Fibroblast of upper back skin (primary cell): ENCODE results near the gene COL4A1.
A peak's percentile ranks its signal among the peaks of the same experiment; 100 is the strongest.

Experiments
- DNase-seq: peaks from one replicate; pipeline ENCODE4 v3.0.0-alpha.2; 2013

COL4A1 gene

GRCh38 chr13:110306960-110307766 is at the start of gene COL4A1, which contains the start of gene COL4A2:
Gene COL4A1, minus strand, starts transcription at chr13:110307157. Its CDS starts 130 bp downstream, at chr13:110307027.
Gene COL4A2, plus strand, starts transcription at chr13:110307284. Its CDS starts 620 bp downstream, at chr13:110307904.
- DNase-seq, result peak; percentile 61

- DNase-seq, result no peak
Observed at GRCh38 chr13:110356362-110356761, 49.4 kb upstream of the COL4A1 start.

- DNase-seq, result no peak
Observed at GRCh38 chr13:110354715-110355473, 47.9 kb upstream of the COL4A1 start.

- no peak for DNase-seq
Observed at GRCh38 chr13:110354123-110354627, 47.2 kb upstream of the COL4A1 start.

- DNase-seq, result no peak
Observed at GRCh38 chr13:110353339-110353977, 46.5 kb upstream of the COL4A1 start.

DNA sequence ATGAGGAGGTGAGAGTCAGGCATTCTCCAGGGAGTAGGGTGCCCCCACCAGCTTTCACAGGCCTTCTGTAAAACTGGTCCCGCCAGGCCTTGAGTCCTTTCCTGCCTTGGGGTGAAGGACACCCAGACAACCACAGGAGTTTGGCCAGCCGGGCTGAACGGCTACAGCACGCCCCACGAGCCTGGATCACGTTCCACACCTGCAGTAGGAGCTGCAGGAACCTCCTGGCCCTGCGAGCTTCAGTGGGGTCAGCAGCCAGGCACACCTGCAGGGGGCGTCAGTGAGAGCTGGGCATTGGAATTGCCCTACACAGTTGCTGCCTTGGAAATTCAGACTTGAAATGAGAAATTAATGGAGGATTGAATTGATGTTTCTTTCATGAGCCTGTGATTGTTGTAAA is 45.8 kb upstream of the COL4A1 start:
- no peak for DNase-seq

GRCh38 chr13:110351636-110352420 is 44.9 kb upstream of the COL4A1 start:
- no peak for DNase-seq

DNA sequence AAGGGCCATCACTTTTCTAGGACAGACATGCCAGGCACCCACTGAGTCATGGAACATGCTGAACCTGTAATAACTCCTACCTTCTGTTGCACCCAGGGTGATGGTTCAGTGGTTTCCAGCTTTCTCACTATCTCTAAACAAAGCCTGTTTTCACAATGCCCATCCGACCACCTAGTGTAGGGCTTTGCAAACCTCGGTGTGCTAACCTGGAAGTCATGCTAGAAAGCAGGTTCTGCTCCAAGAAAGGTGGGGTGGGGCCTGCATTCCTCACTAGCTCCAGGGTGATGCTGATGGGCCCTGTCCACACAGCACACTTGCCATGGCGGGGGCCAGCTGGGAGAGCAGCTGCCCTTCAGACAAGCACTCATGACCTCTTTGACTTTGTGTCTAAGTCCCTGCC is 43.6 kb upstream of the COL4A1 start:
- DNase-seq, result no peak

DNA sequence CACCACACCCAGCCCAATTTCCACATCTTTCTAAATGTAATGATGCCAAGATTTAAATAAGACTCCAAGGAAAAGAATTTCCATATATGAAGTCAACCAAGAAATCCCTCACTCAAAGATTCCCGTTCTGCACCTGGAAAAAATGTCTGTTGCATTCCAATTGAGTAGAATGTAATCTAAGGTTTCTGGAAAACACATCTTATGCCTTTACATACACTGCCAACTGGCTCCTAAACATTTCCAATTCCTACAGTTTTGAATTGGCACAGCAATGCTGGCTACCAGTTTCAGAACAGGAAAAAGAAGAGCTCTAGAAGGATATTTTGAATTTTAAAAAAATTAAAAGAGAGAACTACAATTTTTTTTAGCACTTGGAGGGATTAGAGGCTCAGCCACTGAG is 43.1 kb upstream of the COL4A1 start:
- no peak for DNase-seq

GRCh38 chr13:110349239-110349638 is 42.3 kb upstream of the COL4A1 start:
- no peak for DNase-seq

GRCh38 chr13:110348309-110349105 is 41.5 kb upstream of the COL4A1 start:
- no peak for DNase-seq

DNA sequence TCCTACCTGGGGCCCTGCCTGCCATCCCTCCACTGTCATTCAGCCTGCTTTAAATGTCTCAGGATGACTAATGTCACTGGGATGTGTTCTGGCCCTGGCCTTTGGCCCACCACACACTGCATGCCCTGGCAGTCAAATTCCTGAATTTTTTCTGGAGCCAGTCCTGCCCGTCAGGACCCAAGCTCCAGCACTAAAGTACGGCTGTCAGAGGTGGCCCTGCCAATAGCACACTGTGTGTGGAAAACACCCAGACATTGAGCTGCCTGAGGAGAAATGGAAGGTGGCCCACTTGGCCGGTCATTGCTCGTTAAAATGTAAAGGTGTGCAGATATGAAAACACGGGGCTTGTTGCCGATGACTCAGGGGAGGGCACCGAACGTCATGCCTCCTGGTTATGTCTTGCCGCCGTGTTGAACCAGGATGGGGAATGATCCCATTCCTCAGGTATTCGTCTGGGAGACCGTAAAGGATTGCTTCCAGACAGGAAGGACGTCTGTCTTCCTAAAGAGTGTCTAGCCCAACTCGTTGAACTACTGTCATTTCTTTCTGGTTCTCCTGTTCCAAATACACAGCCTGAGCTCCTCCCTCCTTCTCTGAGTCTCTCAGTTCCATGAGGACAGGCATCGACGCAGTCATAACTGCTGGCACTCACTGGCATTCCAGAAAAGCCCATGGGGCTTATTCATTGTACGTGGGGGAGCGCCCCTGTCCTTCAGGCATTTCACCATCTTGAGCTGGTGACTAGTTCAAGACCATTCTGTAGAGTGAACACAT is 40.8 kb upstream of the COL4A1 start:
- peak; percentile 86 for DNase-seq

DNA sequence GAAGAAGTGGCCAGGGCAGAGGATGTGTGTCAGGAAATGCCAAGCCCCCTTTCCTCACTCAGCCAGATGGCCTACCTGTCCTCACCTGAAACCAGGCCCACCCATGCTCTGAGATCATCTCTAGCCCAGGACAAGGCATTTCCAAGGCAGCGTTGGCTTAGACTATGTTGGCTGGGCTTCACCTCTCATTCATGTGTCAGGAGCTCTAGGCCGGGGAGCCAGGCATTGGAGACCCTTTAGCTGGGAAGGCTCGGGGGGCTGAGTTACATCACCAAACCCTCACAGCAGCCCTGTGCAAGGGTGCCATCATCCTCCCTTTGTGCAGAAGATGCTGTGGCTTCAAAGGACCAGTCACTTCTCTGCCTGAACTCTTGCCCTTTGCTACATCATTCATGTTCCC is 40.1 kb upstream of the COL4A1 start:
- DNase-seq, result no peak

GRCh38 chr13:110346661-110347067 is 39.7 kb upstream of the COL4A1 start:
- no peak for DNase-seq

- DNase-seq, result no peak
Observed at GRCh38 chr13:110345701-110346100, 38.7 kb upstream of the COL4A1 start.

GRCh38 chr13:110345266-110345665 is 38.3 kb upstream of the COL4A1 start:
- no peak for DNase-seq

GRCh38 chr13:110344320-110344719 is 37.4 kb upstream of the COL4A1 start:
- no peak for DNase-seq

GRCh38 chr13:110343241-110343865 is 36.4 kb upstream of the COL4A1 start:
- no peak for DNase-seq

DNA sequence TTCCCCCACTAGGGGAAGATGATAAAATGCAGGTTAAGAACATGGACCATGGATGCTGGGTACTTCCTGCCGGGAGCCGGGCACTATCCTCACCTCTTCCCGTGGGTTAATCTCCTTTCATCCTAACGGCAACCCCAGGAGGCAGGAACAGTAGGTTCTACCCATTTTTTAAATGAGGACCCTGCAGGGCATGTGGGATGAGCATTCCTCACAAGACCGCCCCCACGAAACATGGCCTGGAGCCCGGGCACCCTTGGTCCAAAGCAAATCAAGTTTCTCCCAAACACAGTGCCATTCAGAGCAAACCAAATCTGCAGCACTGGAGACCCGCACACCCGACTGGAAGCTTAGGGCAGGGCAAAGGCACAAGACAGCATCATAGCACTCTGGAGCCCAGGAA is 35.5 kb upstream of the COL4A1 start:
- DNase-seq, result no peak
